C4-2B (cell line): ENCODE data around the gene PELI2.

Experiments used
- H3K27ac ChIP-seq: fragments of 450-650 bp; 2 replicates; pipeline ENCODE4 v1.5.1; 2017
- ZFX ChIP-seq: fragments of 450-650 bp; IDR thresholded peaks from 2 replicates; pipeline ENCODE4 v1.6.1; 2017
- TF ChIP-seq, protein P1 (sequence below): fragments of 450-650 bp; conservative IDR thresholded peaks from 2 replicates; pipeline ENCODE4 v1.5.1; 2017; ENCODE audit warnings: mild to moderate bottlenecking

The PELI2 gene

DNA sequence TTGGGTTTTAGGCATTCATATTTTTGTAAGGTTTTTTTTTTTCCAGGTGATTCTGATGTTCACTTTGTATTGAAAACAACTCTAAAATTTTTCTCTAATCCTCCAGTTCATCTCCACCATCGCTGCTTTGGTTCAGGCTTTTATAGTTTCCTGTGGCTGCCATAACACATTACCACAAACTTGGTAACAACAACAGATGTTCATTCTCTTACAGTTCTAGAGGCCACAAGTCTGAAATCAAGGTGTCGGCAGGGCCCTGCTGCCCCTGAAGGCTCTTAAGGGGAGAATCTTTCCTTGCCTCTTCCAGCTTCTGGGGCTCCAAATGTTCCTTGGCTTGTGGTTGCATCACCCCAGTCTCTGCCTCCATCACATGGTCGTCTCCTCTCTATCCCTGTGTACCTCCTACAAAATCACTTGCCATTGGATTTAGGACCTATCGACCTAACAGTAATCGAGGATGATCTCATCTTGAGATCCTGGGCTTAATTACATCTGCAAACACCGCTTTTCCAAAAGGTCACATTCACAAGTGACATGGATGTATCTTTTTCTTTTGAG is 55.2 kb downstream of the PELI2 start:
- H3K27ac ChIP-seq, result no peak overlapping the region
- TF ChIP-seq, protein P1, sequence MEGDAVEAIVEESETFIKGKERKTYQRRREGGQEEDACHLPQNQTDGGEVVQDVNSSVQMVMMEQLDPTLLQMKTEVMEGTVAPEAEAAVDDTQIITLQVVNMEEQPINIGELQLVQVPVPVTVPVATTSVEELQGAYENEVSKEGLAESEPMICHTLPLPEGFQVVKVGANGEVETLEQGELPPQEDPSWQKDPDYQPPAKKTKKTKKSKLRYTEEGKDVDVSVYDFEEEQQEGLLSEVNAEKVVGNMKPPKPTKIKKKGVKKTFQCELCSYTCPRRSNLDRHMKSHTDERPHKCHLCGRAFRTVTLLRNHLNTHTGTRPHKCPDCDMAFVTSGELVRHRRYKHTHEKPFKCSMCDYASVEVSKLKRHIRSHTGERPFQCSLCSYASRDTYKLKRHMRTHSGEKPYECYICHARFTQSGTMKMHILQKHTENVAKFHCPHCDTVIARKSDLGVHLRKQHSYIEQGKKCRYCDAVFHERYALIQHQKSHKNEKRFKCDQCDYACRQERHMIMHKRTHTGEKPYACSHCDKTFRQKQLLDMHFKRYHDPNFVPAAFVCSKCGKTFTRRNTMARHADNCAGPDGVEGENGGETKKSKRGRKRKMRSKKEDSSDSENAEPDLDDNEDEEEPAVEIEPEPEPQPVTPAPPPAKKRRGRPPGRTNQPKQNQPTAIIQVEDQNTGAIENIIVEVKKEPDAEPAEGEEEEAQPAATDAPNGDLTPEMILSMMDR, result no peak
- TF ChIP-seq ZFX, result no peak

DNA sequence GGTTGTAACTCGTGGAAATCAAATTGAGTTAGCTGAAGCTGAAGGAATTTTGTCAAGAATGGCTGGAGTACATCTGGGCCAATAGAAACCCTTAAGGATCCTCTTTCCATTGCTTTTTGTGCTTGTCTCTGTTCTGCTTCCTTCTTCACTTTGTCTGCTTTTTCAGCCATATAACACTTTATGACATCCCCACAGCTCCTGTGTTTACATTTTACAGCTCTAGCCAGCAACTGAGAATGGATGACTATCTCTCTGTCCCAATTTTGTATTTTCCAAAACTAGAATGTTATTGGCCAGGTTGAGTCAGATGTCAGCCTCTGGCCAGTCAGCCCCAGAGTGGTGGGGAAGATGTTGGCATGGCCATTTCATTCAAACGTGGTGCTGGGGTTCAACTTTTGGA is 57.6 kb downstream of the PELI2 start:
- H3K27ac ChIP-seq, result no peak overlapping the region

DNA sequence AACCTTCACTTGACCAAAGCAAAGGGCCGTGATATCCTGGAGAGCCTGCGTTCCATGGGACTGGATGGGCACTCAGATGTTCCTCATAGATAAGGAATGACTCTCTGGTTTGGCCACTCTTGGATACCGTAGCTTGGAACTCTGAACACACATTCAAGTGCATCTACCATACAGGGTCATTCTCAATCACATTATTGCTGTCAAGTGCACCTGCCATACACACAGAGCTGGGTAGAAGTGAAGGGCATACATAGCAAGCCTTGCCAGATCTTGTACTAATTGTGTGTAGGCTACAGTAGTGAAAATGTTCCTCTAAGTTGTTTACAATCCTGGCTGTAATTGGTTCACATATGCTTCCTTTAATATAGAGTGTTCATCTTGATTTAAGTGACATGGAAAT is 58.3 kb downstream of the PELI2 start:
- TF ChIP-seq, protein P1, result no peak
- TF ChIP-seq ZFX, result no peak
- no peak overlapping the region for H3K27ac ChIP-seq

More for the DNA sequence above, 57.6 kb downstream of the PELI2 start:
- no peak for TF ChIP-seq ZFX
- TF ChIP-seq, protein P1, result no peak

DNA sequence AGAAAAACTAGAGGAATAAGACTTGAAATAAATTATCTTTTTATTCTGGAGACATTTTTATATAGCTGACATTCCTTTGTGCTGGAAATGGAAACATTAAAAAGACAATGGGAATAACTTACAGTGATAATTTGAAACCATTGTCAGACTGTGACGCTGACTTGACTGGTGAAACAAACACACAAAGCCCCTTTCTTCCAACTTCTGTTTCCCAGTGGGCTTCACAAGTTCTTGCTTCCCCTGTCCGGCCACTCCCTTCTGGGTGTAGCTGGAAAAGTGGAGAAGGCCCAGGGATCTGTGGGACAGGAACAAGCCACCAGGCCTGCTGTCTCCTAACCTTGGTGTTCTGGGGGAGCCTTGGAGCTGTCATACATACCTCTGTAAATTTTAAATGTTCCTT is 58.8 kb downstream of the PELI2 start:
- TF ChIP-seq, protein P1, result no peak
- no peak for TF ChIP-seq ZFX
- H3K27ac ChIP-seq, result no peak overlapping the region

DNA sequence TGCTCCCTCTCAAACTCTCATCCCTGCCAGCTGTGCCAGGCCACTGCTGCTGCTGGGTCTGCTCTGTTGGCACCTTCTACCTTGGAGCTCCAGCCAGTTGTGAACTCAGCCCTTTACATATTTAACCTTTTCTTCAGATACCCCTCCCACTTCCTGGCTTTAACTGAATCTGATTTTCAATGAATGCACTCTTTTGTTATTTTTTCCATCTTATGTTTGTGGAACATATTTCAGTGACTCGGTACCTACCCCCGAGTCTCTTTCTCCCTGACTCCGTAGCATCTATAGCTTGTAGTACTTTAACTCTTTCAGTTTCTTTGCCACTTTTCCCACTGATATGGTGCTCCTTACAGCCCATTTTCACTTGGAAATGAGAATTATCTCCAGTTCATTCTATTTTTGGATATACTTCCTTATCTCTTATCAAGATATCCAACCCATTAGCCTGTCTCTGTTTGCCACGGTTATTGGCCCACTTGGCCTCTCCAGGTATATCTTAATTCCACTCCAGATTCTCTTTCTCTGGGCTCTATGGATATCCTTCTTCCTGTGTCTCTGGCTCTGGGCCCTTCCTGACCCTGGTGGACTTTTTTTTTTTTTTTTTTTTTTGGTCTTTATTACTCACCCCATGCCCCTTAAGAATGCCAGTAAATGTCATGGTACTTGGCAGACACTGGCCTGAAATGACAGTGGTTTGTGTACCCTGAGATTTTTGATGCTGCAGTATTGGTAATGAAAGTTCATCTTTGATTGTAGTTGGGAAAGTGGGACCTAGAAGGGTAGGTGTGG is 62.7 kb downstream of the PELI2 start:
- H3K27ac ChIP-seq, result peak overlapping the region; percentile 40; the same call in 1 of the 2 replicates
- TF ChIP-seq, protein P1, result no peak
- TF ChIP-seq ZFX, result no peak

DNA sequence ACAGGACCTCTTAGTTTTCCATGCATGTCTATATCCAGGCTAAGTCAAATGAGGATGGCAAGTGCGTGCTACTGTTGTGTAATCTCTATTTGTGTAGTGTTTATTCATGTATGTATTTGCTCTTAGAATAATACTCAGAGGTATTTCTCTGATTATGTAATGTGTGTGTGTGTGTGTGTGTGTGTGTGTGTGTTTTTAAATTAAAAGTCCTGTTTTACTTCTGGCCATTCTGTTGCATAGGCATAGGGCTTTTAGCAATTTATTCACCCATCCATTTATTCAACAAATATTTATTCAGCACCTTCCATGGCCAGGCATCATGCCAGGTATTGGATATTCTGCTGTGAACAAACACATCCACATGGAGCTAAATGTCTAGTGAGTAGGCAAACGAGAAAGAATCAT is 63.5 kb downstream of the PELI2 start:
- H3K27ac ChIP-seq, result peak overlapping the region; percentile 40; the same call in 1 of the 2 replicates

DNA sequence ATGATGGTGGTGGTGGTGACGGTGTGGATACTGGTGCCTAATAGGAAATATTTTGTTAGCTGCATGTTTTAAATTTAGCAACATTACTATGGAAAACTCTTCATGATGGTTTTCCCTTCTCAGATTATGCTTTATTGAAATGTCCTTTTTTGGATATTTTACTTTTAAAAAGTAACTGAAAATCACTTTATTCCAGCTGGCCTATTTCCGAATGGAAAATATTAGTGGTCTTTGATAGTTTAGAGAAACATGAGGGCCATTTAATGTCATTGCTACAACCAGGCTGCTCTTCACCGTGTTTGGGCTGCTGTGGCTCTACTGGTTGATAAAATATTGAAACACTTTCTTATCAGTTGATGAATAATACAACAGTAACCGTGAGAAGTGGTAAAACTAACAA is 64.2 kb downstream of the PELI2 start:
- H3K27ac ChIP-seq, result no peak overlapping the region
- no peak for TF ChIP-seq ZFX
- TF ChIP-seq, protein P1, result no peak

More for the DNA sequence above, 63.5 kb downstream of the PELI2 start:
- no peak for TF ChIP-seq ZFX
- TF ChIP-seq, protein P1, result no peak
